HepG2 (cell line): ENCODE data around the gene C12orf43. TPM values are rescaled to one million over a fixed set of nuclear protein-coding genes. Genes with fewer than 3 reads are reported as not detected.

Source experiments
- AHR ChIP-seq: IDR thresholded peaks from 2 replicates; pipeline ENCODE4 v1.6.1; 2018; ENCODE audit warnings: missing genetic modification reagents, missing compliant biosample characterization
- MTA1 ChIP-seq: sonication (generic); formaldehyde crosslinking; IDR thresholded peaks from 2 replicates; pipeline ENCODE4 v1.4.0; 2020; ENCODE audit warnings: missing genetic modification reagents, mild to moderate bottlenecking, borderline replicate concordance
- NFIC ChIP-seq: IDR thresholded peaks from 2 replicates; pipeline ENCODE4 v1.6.1; 2012; ENCODE audit warnings: mild to moderate bottlenecking, low read length, inconsistent platforms
- SMC3 ChIP-seq: IDR thresholded peaks from 2 replicates; pipeline ENCODE4 v1.6.1; 2011; ENCODE audit warnings: low read length, improper control_type of control experiment
- ZBTB21 ChIP-seq: sonication (generic); formaldehyde crosslinking; IDR thresholded peaks from 2 replicates; pipeline ENCODE4 v1.4.0; 2020; ENCODE audit warnings: missing genetic modification reagents
- ZFP62 ChIP-seq: sonication (generic); formaldehyde crosslinking; IDR thresholded peaks from 2 replicates; pipeline ENCODE4 v1.4.0; 2020; ENCODE audit warnings: missing genetic modification reagents
- ZNF484 ChIP-seq: sonication (generic); formaldehyde crosslinking; IDR thresholded peaks from 2 replicates; pipeline ENCODE4 v1.5.1; 2020; ENCODE audit warnings: mild to moderate bottlenecking, low read depth, missing genetic modification reagents, borderline replicate concordance
- polyA plus RNA-seq, 8 experiments: library from polyadenylated mRNA; depleted of rRNA in 3 of 8; stranded (reverse) in 7 of 8; unstranded in 1 of 8; fragments of >200 nt; fragmentation: Illumina TruSeq in 4 of 8; extraction: Trizol in 4 of 8; gene quantifications; 2 replicates each; pipeline versions ENCODE4 v1.2.1 to v1.2.3, GENCODE V29; 2011 to 2016; ENCODE audit warnings: low read depth in 4 of 8, missing spikeins in 1 of 8, mixed read lengths in 1 of 8; ENCODE audit not compliant: insufficient read depth in 1 of 8
- total RNA-seq, 5 experiments: library from RNA; depleted of rRNA; stranded (reverse); fragments of >200 nt; fragmentation: Illumina TruSeq; extraction: Trizol; gene quantifications; 2 replicates each; pipeline ENCODE4 v1.2.3, GENCODE V29; 2016; ENCODE audit warnings: low read depth in 1 of 5
- TF ChIP-seq, protein P1 (sequence below): sonication (generic); formaldehyde crosslinking; IDR thresholded peaks from 2 replicates; pipeline ENCODE4 v1.8.0; 2022; ENCODE audit warnings: missing genetic modification reagents, mild to moderate bottlenecking, moderate library complexity, borderline replicate concordance
- TF ChIP-seq, protein P2 (sequence below): sonication (generic); formaldehyde crosslinking; IDR thresholded peaks from 2 replicates; pipeline ENCODE4 v1.4.0; 2020; ENCODE audit warnings: missing genetic modification reagents, low read depth, mild to moderate bottlenecking, borderline replicate concordance
- TF ChIP-seq, protein P3 (sequence below): IDR thresholded peaks from 2 replicates; pipeline ENCODE4 v1.6.1; 2012; ENCODE audit warnings: low read depth, low read length, improper control_type of control experiment
- TF ChIP-seq, protein P4 (sequence below): sonication (generic); formaldehyde crosslinking; IDR thresholded peaks from 2 replicates; pipeline ENCODE4 v1.4.0; 2020; ENCODE audit warnings: mild to moderate bottlenecking, missing genetic modification reagents

Gene C12orf43
- total and polyA plus RNA-seq, 2 of the 13 experiments (the other 11 are each of a cell fraction or from before 2014, with no cell fraction given) = 7.9 to 11.1 TPM

DNA sequence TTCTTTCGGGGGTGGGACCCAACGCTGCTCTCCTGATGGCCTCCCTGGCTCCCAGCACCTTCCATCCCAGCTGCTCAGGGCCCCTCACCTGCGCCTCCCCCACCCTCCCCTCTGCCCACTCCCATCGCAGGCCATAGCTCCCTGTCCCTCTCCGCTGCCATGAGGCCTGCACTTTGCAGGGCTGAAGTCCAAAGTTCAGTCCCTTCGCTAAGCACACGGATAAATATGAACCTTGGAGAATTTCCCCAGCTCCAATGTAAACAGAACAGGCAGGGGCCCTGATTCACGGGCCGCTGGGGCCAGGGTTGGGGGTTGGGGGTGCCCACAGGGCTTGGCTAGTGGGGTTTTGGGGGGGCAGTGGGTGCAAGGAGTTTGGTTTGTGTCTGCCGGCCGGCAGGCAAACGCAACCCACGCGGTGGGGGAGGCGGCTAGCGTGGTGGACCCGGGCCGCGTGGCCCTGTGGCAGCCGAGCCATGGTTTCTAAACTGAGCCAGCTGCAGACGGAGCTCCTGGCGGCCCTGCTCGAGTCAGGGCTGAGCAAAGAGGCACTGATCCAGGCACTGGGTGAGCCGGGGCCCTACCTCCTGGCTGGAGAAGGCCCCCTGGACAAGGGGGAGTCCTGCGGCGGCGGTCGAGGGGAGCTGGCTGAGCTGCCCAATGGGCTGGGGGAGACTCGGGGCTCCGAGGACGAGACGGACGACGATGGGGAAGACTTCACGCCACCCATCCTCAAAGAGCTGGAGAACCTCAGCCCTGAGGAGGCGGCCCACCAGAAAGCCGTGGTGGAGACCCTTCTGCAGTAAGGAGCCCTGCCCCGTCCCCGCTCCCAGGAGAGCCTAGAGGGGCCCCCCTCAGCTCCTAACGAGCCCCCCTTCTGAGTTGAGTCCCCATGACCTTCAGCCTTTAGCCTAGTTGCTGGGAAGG lies 37.7 kb downstream of the C12orf43 start, which contains the start of gene HNF1A (continued):
- TF ChIP-seq, protein P1, sequence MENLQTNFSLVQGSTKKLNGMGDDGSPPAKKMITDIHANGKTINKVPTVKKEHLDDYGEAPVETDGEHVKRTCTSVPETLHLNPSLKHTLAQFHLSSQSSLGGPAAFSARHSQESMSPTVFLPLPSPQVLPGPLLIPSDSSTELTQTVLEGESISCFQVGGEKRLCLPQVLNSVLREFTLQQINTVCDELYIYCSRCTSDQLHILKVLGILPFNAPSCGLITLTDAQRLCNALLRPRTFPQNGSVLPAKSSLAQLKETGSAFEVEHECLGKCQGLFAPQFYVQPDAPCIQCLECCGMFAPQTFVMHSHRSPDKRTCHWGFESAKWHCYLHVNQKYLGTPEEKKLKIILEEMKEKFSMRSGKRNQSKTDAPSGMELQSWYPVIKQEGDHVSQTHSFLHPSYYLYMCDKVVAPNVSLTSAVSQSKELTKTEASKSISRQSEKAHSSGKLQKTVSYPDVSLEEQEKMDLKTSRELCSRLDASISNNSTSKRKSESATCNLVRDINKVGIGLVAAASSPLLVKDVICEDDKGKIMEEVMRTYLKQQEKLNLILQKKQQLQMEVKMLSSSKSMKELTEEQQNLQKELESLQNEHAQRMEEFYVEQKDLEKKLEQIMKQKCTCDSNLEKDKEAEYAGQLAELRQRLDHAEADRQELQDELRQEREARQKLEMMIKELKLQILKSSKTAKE (CRISPR knock-in tag) = peak; percentile 37; the same call in 1 of the 2 replicates
- TF ChIP-seq AHR (CRISPR knock-in tag) (no peak), ZNF484 (no peak), SMC3 (peak; percentile 4; the same call in 1 of the 2 replicates), ZBTB21 (CRISPR knock-in tag) (no peak; the same call in 1 of the 2 replicates), ZFP62 (CRISPR knock-in tag) (no peak), MTA1 (CRISPR knock-in tag) (peak; percentile 98), NFIC (peak; percentile 69; the same call in 1 of the 2 replicates)
- TF ChIP-seq, protein P2, sequence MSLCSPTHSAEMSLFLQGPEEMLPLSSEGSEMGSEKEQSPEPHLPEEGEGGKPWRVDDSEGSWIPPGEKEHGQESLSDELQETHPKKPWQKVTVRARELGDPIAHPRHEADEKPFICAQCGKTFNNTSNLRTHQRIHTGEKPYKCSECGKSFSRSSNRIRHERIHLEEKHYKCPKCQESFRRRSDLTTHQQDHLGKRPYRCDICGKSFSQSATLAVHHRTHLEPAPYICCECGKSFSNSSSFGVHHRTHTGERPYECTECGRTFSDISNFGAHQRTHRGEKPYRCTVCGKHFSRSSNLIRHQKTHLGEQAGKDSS (CRISPR knock-in tag) = peak; percentile 67; the same call in 1 of the 2 replicates
- TF ChIP-seq, protein P3, sequence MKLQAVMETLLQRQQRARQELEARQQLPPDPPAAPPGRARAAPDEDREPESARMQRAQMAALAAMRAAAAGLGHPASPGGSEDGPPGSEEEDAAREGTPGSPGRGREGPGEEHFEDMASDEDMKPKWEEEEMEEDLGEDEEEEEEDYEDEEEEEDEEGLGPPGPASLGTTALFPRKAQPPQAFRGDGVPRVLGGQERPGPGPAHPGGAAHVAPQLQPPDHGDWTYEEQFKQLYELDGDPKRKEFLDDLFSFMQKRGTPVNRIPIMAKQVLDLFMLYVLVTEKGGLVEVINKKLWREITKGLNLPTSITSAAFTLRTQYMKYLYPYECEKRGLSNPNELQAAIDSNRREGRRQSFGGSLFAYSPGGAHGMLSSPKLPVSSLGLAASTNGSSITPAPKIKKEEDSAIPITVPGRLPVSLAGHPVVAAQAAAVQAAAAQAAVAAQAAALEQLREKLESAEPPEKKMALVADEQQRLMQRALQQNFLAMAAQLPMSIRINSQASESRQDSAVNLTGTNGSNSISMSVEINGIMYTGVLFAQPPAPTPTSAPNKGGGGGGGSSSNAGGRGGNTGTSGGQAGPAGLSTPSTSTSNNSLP = 0 out of 2 replicates have a peak, but pooled peaks have one; percentile 21
- TF ChIP-seq, protein P4, sequence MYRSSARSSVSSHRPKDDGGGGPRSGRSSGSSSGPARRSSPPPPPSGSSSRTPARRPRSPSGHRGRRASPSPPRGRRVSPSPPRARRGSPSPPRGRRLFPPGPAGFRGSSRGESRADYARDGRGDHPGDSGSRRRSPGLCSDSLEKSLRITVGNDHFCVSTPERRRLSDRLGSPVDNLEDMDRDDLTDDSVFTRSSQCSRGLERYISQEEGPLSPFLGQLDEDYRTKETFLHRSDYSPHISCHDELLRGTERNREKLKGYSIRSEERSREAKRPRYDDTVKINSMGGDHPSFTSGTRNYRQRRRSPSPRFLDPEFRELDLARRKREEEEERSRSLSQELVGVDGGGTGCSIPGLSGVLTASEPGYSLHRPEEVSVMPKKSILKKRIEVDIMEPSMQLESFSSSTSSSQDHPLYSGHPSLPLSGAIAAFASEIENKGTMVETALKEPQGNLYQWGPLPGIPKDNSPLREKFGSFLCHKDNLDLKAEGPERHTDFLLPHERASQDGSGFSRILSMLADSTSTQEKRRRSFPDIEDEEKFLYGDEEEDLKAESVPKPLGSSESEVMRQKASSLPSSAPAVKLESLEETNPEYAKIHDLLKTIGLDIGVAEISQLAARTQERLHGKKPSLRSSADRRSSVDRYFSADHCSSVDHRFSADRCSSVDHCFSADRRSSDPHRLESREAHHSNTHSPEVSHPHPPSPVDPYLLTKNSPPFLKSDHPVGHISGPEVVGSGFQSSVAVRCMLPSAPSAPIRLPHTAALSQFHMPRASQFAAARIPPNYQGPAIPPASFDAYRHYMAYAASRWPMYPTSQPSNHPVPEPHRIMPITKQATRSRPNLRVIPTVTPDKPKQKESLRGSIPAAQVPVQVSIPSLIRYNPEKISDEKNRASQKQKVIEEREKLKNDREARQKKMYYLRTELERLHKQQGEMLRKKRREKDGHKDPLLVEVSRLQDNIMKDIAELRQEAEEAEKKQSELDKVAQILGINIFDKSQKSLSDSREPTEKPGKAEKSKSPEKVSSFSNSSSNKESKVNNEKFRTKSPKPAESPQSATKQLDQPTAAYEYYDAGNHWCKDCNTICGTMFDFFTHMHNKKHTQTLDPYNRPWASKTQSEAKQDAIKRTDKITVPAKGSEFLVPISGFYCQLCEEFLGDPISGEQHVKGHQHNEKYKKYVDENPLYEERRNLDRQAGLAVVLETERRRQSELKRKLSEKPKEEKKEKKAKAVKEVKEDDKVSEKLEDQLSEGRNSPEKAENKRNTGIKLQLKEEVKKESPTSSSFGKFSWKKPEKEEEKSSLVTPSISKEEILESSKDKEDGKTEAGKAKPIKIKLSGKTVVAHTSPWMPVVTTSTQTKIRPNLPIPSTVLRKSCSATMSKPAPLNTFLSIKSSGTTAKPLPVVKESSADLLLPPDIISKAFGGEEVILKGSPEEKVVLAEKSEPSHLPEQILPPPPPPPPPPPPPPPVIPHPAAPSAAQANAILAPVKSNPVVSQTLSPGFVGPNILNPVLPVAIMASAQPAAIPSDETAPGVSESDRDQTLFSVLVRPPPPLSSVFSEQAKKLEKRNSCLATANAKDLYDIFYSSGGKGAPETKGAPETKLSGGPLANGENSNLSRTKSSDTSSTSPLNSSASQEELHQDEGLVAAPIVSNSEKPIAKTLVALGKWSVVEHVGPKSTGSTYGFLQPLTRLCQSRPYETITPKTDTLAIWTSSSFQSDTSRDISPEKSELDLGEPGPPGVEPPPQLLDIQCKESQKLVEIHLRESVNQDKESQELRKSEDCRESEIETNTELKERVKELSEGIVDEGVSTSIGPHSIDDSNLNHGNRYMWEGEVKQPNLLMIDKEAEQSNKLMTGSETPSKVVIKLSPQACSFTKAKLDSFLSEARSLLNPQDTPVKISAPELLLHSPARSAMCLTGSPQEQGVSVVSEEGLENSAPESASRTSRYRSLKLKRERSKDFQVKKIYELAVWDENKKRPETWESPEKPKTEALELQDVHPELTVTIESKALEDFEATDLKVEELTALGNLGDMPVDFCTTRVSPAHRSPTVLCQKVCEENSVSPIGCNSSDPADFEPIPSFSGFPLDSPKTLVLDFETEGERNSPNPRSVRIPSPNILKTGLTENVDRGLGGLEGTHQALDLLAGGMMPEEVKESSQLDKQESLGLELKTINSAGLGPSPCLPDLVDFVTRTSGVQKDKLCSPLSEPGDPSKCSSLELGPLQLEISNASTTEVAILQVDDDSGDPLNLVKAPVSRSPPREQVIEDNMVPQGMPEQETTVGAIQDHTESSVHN (CRISPR knock-in tag) = no peak; the same call in 1 of the 2 replicates
